ENCODE results near the gene EYA2. TPM values are rescaled to one million over a fixed set of nuclear protein-coding genes. Genes with fewer than 3 reads are reported as not detected.

Gene EYA2
- polyA plus RNA-seq, 1 donor (not counting 4 experiments of a cell fraction or from before 2014, with no cell fraction given), result not detected

DNA sequence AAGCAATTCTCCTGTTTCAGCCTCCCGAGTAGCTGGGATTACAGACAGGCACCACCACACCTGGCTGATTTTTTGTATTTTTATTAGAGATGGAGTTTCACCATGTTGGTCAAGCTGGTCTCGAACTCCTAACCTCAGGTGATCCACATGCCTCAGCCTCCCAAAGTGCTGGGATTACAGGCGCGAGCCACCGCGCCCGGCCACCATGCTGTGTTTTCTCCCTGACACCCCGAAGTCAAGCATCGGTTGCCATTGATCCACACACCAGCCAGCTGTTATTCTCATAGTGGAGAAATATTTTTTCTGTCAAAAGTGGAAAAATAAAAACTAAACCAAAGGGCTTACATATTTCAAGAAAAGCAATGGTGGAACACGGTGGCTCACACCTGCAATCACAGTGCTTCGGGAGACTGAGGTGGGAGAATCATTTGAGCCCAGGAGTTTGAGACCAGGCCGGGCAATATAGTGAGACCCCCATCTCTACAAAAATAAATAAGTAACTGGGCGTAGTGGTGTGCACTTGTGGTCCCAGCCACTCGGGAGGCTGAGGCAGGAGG lies 304.4 kb downstream of the EYA2 start:
- no peak for DNase-seq (ENCODE audit: low read depth, low spot score)
- FAIRE-seq, result no peak
- Histone ChIP-seq H4K20me1 (ENCODE audit: control insufficient read depth, extremely low read depth, insufficient read depth, low read length) (no peaks in the 10 kb centered on the region), H3K9me3 (ENCODE audit: control insufficient read depth, low read depth, low read length) (no peaks in the 10 kb centered on the region), H3K9me1 (ENCODE audit: control insufficient read depth, extremely low read depth, insufficient read depth, low read length) (no peaks in the 10 kb centered on the region), H3K27ac (ENCODE audit: control insufficient read depth, insufficient read depth, low read length) (no peak overlapping the region), H3K9ac (ENCODE audit: control insufficient read depth, extremely low read depth, insufficient read depth, low read length) (no peak overlapping the region), H3K36me3 (ENCODE audit: control insufficient read depth in 2 of 2, extremely low read depth in 1 of 2, insufficient read depth in 2 of 2, low read length in 2 of 2) (no peaks in the 10 kb centered on the region), H3K4me2 (ENCODE audit: control insufficient read depth, extremely low read depth, insufficient read depth, low read depth, low read length) (no peak overlapping the region), H3K27me3 (ENCODE audit: control insufficient read depth, extremely low read depth, insufficient read depth, low read length) (no peaks in the 10 kb centered on the region), H3K4me1 (ENCODE audit: control insufficient read depth, extremely low read depth, insufficient read depth, low read length) (peaks cover 10% of the 10 kb centered on the region), H3K4me3 (ENCODE audit: control insufficient read depth in 2 of 3, extremely low read depth in 1 of 3, insufficient read depth in 2 of 3, low read depth in 1 of 3, low read length in 3 of 3) (no peak overlapping the region), H3K79me2 (ENCODE audit: control insufficient read depth, insufficient read depth, low read length) (no peaks in the 10 kb centered on the region), H2AFZ (ENCODE audit: control insufficient read depth, low read length) (no peak overlapping the region)
- TF ChIP-seq, protein P1, sequence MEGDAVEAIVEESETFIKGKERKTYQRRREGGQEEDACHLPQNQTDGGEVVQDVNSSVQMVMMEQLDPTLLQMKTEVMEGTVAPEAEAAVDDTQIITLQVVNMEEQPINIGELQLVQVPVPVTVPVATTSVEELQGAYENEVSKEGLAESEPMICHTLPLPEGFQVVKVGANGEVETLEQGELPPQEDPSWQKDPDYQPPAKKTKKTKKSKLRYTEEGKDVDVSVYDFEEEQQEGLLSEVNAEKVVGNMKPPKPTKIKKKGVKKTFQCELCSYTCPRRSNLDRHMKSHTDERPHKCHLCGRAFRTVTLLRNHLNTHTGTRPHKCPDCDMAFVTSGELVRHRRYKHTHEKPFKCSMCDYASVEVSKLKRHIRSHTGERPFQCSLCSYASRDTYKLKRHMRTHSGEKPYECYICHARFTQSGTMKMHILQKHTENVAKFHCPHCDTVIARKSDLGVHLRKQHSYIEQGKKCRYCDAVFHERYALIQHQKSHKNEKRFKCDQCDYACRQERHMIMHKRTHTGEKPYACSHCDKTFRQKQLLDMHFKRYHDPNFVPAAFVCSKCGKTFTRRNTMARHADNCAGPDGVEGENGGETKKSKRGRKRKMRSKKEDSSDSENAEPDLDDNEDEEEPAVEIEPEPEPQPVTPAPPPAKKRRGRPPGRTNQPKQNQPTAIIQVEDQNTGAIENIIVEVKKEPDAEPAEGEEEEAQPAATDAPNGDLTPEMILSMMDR (optimal IDR thresholded peaks at IDR 0.05 in 1 of 3, IDR thresholded peaks at IDR 0.05 in 1 of 3, conservative IDR thresholded peaks at IDR 0.05 in 1 of 3; ENCODE audit: extremely low read depth in 1 of 3, insufficient read depth in 2 of 3, low read length in 3 of 3), result no peak
- TF ChIP-seq EZH2 (IDR thresholded peaks at IDR 0.05; ENCODE audit: low read length), result no peak
- dilution Hi-C loops (cut with MboI; ENCODE audit: extremely low pct_ligation_motif_present, low sequenced_read_pairs), result no loop called here

DNA sequence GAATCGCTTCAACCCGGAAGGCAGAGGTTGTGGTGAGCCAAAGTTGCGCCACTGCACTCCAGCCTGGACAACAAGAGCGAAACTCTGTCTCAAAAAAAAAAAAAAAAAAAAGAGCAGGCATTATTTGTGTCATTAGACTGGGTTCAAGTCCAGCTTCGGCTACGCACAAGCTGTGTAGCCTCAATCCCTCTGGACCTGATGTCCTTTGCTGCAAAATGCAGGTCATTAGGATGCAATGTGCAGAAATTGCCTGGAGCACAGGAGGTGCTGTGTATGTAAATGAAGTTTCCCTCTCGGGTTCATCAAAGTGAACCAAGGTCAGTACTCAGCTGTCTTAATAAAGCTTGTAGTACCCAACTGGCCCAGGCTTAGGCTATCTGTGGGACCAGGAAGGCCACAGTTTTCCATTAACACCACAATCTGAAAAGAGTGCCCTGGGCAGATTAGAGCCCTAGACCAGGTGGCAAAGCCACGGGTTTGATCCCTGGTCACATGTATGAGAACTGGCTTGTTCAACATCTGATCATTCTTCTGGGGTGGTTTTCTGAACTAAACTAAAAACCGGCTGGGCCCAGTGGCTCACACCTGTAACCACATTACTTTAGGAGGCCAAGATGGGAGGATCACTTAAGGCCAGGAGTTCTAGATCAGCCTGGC lies 306.6 kb downstream of the EYA2 start:
- H3K9ac ChIP-seq (ENCODE audit: control insufficient read depth, extremely low read depth, insufficient read depth, low read length), result no peak overlapping the region
- no peaks in the 10 kb centered on the region for H3K9me3 ChIP-seq (ENCODE audit: control insufficient read depth, low read depth, low read length)
- no peaks in the 10 kb centered on the region for H3K9me1 ChIP-seq (ENCODE audit: control insufficient read depth, extremely low read depth, insufficient read depth, low read length)
- dilution Hi-C loops (cut with MboI; ENCODE audit: extremely low pct_ligation_motif_present, low sequenced_read_pairs), result no loop called here
- no peaks in the 10 kb centered on the region for H3K79me2 ChIP-seq (ENCODE audit: control insufficient read depth, insufficient read depth, low read length)
- FAIRE-seq (no peak), DNase-seq (ENCODE audit: low read depth, low spot score) (no peak)
- H3K4me2 ChIP-seq (ENCODE audit: control insufficient read depth, extremely low read depth, insufficient read depth, low read depth, low read length), result no peak overlapping the region
- no peaks in the 10 kb centered on the region for H3K36me3 ChIP-seq (ENCODE audit: control insufficient read depth in 2 of 2, extremely low read depth in 1 of 2, insufficient read depth in 2 of 2, low read length in 2 of 2)
- H3K27ac ChIP-seq (ENCODE audit: control insufficient read depth, insufficient read depth, low read length), result no peak overlapping the region
- no peak overlapping the region for H2AFZ ChIP-seq (ENCODE audit: control insufficient read depth, low read length)
- no peaks in the 10 kb centered on the region for H3K27me3 ChIP-seq (ENCODE audit: control insufficient read depth, extremely low read depth, insufficient read depth, low read length)
- H4K20me1 ChIP-seq (ENCODE audit: control insufficient read depth, extremely low read depth, insufficient read depth, low read length), result no peaks in the 10 kb centered on the region
- H3K4me3 ChIP-seq (ENCODE audit: control insufficient read depth in 2 of 3, extremely low read depth in 1 of 3, insufficient read depth in 2 of 3, low read depth in 1 of 3, low read length in 3 of 3), result no peak overlapping the region
- TF ChIP-seq, protein P1 (optimal IDR thresholded peaks at IDR 0.05 in 1 of 3, IDR thresholded peaks at IDR 0.05 in 1 of 3, conservative IDR thresholded peaks at IDR 0.05 in 1 of 3; ENCODE audit: extremely low read depth in 1 of 3, insufficient read depth in 2 of 3, low read length in 3 of 3), result no peak
- no peak for TF ChIP-seq EZH2 (IDR thresholded peaks at IDR 0.05; ENCODE audit: low read length)
- H3K4me1 ChIP-seq (ENCODE audit: control insufficient read depth, extremely low read depth, insufficient read depth, low read length), result peaks cover 21% of the 10 kb centered on the region
